ENCODE results near the gene MED13L.

DNA sequence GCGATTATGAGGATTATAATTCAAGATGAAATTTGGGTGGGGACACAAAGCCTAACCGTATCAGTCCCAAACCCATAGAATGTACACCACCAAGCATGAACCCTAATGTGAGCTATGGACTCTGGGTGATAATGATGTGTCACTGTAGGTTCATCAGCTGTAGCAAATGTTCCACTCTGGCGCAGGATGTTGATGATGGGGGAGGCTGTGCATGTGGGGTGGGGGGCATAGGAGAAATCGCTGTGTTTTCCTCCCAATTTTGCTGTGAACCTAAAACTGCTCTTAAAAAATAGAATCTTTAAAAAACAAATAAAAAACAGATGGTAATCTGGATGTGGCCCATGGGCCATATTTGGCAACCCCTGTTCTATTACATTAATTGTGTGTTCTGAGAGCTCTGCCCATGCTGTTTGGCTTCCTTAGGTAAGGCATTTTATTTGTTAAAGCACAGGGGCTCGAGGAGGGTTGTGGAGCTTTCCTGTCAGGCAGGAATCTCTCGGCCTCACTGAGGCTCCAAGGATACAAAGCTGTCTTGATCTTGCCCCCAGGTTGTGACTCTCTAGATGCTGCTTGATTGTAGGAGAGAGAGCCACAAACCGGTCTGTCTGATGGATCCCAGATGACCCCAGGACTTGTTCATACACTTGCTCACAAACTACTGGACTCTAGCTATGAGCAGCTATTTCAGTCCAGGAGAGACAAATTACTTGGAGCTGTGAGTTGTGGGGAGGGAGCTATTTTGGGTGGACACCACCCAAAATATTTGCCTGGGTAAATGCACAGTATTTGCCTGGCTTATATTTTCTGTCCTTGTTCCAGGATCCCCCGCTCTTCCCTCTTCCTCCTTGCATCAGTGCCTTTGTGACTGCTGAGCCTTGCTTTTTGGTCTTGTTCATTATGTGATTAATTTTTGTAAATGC, 340.2 kb downstream of the MED13L start:
- TF ChIP-seq, protein P1, sequence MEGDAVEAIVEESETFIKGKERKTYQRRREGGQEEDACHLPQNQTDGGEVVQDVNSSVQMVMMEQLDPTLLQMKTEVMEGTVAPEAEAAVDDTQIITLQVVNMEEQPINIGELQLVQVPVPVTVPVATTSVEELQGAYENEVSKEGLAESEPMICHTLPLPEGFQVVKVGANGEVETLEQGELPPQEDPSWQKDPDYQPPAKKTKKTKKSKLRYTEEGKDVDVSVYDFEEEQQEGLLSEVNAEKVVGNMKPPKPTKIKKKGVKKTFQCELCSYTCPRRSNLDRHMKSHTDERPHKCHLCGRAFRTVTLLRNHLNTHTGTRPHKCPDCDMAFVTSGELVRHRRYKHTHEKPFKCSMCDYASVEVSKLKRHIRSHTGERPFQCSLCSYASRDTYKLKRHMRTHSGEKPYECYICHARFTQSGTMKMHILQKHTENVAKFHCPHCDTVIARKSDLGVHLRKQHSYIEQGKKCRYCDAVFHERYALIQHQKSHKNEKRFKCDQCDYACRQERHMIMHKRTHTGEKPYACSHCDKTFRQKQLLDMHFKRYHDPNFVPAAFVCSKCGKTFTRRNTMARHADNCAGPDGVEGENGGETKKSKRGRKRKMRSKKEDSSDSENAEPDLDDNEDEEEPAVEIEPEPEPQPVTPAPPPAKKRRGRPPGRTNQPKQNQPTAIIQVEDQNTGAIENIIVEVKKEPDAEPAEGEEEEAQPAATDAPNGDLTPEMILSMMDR (IDR thresholded peaks at IDR 0.05; ENCODE audit: control extremely low read depth in 1 of 3, insufficient read depth in 1 of 3, low read depth in 1 of 3, low read length in 3 of 3): no peak
- no peak for TF ChIP-seq JUND (IDR thresholded peaks at IDR 0.05; ENCODE audit: low read length)
